Stimulated activated CD4-positive, alpha-beta T cell treated with anti-CD3 and anti-CD28 coated beads, Interleukin-12 subunit alpha, Interleukin-12 subunit beta, amount 100 ng/mL, for 4 hours (primary cell): ENCODE measurements around the gene ALPL.
"Not testable (repeated sequence)": the region's sequence is repeated elsewhere in the genome, so short reads cannot be mapped to it uniquely, and the experiment has no call there.

ENCODE experiments used
- DNase-seq: peaks from one replicate; pipeline ENCODE4 v3.0.0-alpha.2; 2020

ALPL gene

GRCh38 chr1:21563971-21564370 is 54.7 kb downstream of the ALPL start:
- no peak for DNase-seq

DNA sequence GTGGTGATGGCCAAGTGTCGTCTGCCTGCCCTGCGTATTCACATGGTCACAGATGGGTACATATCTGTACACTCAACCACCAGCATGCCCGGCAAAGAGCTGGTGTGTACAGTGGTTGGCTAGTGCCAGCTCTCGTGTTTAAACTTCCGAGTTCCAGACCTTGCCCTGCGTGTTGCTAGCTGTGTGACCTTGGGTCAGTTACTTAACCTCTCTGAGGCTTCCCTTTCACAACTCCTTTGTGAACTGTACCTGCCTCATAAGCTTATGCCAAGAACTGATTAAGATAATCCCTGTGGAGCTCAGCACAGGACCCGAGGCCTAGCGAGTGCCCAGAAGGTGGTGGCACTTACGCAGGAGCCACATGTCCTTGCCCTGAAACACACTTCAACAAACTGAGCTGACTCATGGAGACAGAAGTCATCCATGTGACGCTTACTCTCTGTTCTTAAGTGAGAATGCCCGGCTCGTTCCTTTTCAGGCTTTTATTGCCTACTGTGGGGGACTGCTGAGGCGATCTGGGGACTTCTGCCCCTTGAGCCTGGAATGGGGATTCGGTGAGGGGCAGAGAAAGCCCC is 55.4 kb downstream of the ALPL start:
- DNase-seq, result no peak

- no peak for DNase-seq
Observed at GRCh38 chr1:21565285-21565684, 56.1 kb downstream of the ALPL start.

- DNase-seq, result not testable (repeated sequence)
Observed at GRCh38 chr1:21566361-21566760, 57.1 kb downstream of the ALPL start.

GRCh38 chr1:21567241-21568005 is 58.2 kb downstream of the ALPL start:
- no peak for DNase-seq

DNA sequence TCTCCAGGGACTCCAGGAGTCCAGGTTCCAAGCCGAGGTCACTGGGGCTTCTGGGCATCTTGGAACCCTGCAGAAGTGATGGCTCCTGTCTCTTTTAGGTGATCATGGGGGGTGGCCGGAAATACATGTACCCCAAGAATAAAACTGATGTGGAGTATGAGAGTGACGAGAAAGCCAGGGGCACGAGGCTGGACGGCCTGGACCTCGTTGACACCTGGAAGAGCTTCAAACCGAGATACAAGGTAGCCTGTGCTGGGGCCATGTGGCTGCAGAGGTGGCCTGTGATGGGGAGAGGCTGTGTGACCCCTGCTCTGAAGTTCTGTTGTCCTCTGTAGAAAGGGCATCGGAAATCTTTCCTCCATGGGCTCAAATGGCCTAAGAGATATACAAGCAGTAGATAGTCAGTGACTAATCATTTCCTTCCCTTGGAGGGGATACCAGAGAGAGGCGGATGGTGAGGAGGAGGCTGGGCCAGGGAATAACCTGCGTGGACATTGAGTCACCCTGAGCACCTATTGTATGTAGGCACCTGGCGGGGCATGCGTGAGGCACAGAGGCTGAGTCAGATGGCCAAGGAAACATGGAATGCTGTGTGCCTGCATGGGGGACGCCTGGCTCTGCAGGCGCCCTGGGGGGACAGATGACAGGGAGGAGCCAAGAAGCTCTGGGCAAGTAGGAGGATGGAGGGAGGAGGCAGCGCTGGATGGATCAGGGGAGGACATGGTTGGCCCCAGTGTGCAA is 59.0 kb downstream of the ALPL start:
- DNase-seq, result no peak

DNA sequence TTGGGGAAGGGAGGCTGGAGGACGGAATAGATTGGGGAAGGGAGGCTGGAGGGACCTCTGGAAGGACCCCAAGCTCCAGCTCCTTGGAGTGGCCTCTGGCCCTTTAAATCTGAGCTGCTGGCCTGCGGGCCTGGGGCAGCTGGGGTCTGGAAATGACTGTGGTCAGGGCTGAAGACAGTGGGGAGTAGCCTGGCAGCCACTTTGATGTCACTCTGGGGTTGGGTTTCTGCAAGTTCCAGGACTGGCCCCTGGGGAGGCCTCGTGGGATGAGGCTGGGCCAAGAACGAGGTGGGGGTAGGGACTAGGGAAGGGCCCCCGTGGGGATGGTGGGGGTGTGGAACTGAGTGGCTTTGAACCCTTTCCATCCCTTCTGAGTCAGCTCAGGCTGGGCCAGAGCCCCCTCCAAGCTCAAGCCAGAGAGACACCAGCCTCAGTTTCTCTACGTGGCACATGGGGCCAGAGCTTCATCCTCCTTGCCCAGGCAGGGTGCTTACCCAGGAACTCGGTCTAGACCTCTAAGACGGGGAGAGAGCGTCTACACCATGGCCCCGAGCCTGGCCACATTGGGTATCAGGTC is 59.7 kb downstream of the ALPL start:
- no peak for DNase-seq

DNA sequence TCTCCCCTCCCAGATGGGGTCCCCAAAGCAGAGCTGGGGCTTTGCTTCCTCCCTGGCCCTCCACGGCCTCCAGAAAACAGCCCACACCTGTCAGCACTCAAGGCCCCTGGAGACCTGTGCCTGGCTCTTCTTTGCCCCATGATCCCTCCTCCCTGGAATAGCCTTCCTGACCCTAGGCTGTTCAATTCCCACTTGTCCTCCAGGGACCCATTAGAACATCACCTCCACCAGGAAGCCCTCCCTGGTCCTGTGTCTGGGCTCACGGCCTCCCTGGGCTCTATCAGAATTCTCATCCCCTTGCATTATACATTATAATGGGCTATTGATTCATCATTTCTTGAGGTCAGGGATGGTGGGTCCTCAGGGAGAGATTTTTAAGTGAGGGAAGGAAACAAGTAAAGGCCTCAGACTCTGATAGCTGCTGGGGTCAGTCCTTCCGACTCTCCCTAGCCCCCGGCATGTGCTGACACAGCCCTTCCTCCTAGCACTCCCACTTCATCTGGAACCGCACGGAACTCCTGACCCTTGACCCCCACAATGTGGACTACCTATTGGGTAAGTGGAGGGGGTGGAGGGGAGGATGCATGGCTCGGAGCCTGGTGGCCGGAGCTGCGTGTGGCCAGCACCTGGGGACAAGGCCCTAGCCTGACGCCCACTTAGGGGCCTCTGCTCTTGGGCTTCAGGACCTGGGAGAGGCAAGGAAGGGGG is 60.8 kb downstream of the ALPL start:
- no peak for DNase-seq

DNA sequence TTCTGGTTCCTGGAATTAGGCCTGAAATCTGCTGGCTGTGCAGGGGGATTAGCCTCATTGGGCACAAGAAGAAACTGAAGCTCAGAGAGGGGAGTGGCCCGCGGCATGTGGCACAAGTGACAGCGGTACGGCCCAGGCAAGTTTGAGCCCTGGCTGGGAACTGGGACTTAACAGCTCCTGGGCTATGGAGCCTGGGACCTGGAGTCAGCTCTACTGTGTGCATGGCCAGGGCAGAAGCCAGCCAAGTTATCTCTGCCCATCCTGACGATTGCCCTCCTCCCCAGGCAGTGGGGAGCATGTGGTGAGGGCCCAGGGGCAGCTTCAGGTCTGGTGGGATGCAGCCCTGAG is 61.3 kb downstream of the ALPL start:
- no peak for DNase-seq

DNA sequence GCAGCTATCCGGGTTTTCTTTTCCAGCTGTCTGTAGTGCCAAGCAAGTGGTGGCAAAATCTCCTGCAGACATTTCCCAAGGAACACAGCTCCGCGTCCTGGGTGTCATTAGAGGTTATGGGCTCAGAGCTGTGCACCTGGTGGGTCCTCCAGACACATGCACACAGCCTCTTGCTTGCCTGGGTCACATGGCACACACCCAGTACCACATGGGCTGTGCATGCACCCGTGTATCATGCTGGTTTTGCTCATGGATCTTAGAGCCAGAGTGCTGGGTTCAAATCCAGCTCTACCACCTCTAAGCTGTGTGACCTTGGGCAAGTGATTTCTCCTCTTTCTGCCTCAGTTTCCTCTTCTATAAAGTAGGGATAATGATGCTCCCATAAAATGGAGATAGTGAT is 61.7 kb downstream of the ALPL start:
- no peak for DNase-seq

GRCh38 chr1:21572221-21572620 is 63.0 kb downstream of the ALPL start:
- DNase-seq, result no peak

DNA sequence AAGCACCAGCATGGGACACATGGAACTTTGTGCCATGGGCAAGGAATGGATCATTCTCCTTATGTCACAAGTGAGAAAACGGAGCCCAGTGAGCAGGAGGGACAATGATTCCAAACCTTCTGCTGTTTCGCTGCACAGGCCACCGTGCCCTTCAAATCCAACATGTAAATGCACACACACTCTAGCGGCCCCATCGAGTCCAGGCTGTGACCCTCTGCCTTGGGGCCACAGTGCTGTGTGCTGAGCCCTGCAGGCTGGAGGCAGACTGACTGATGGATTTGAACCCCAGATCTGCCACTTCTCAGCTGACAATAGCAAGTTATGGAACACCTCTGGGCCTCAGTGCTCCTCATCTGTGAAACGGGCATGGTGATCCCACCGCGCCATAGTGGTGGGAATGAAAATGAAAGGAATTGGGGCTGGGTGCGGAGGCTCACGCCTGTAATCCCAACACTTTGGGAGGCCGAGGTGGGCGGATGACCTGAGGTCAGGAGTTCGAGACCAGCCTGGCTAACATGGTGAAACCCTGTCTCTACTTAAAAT is 63.6 kb downstream of the ALPL start:
- DNase-seq, result no peak

DNA sequence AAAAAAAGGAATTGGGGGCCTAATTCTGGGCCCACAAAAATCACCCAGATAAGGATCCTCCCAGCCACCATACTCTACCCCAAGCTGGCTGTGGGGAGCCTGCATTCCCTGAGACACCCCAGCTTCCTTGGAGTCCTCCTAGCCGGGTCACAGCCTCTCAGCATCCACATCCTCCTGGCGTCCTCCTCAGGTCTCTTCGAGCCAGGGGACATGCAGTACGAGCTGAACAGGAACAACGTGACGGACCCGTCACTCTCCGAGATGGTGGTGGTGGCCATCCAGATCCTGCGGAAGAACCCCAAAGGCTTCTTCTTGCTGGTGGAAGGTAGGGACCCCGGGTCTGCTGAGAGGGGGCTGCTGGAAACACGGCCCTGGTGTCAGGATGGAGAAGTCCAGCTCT is 64.3 kb downstream of the ALPL start:
- DNase-seq, result no peak

DNA sequence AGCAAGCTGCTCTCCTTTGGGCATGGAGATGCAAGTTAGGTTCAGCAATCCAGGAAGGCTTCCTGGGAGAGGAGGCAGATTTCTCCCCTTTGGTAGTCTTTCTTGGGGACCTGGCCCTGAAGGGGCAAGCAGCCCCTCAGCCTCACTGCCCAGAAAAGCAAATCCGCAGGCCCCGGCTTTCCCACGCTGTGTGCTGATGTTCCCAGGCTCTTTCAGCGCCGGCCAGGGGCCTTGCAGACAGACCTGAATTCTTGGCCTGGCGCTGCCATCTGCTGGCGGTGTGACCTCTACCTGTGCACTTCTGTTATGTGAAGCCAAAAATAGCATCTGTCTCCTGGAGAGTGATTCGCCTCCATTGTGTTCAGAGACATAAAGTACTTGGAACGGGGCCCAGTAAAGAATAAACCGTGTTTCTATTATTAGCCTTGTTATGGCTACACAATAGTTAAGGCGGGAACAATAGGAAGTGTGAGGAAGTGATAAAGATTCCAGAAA is 64.8 kb downstream of the ALPL start:
- DNase-seq, result no peak

GRCh38 chr1:21574466-21575151 is 65.4 kb downstream of the ALPL start:
- DNase-seq, result no peak

DNA sequence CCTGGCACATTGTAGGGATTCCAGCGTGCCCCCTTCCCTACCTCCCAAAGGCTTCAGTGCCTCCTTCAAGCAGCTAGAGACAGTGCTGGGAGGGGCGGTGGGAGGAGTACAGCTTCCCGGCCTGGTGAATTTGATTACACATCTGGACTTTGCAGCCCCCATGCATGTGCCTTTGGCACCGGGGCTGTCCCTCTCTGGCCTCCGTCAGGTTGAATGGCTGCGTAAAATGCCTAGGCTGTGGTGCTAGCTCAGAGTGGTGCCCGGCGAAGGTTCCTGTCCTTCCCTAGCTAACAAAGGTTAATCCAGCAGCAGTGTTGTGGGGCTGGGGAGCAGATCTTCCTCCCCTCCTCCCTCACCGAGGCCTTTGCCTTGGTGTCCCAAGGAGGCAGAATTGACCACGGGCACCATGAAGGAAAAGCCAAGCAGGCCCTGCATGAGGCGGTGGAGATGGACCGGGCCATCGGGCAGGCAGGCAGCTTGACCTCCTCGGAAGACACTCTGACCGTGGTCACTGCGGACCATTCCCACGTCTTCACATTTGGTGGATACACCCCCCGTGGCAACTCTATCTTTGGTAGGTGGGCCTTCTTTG is 66.2 kb downstream of the ALPL start:
- DNase-seq, result no peak

DNA sequence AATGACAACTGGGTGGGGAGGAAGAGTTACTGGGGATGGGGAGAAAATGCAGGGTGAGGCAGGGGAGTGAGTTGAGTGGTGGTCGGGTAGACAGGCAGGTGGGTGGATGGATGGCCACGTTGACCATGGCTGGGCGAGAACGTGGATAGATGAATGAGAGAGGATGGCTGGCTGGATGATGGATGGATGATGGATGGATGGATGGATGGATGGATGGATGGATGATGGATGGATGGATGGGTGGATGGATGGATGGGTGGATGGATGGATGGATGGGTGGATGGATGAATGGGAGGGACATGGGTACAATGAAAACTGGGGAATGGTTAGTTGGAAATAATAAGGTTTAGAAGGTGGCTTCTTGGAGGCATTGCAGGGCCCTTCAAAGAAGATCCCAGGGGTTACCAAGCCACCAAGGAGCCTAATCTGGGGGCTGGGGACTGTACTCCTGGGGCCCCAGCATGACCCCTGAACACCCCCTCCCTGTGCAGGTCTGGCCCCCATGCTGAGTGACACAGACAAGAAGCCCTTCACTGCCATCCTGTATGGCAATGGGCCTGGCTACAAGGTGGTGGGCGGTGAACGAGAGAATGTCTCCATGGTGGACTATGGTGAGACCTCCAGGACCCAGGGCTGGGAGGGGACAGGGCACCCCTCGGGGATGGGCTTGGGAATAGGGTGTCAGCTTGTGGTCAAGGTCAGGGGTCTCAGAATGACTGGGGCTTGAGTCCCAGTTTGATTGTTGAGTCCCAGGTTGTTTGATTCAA is 67.0 kb downstream of the ALPL start:
- DNase-seq, result no peak

DNA sequence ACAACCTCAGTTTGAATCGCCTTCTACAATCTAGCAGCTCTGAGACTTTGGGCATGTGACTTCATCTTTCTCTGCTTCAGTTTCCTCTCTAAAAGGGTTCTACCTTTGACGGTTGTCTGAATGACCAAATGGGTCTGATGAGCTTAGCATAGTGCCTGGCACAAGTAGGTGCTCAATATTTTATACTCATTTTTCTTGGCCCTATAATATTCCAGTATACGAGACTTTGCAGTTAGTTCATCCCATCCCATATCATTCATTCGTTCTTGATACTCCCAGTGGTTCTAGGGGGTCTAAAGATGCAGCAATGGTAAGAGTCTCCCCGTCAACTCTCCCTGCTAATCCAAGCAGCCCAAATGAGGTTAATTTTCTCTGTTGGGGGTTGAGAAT is 67.6 kb downstream of the ALPL start:
- no peak for DNase-seq

DNA sequence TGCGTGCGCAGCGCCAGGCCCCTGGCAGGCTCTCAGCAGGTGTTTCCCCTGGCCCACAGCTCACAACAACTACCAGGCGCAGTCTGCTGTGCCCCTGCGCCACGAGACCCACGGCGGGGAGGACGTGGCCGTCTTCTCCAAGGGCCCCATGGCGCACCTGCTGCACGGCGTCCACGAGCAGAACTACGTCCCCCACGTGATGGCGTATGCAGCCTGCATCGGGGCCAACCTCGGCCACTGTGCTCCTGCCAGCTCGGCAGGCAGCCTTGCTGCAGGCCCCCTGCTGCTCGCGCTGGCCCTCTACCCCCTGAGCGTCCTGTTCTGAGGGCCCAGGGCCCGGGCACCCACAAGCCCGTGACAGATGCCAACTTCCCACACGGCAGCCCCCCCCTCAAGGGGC is 68.1 kb downstream of the ALPL start:
- DNase-seq, result no peak

DNA sequence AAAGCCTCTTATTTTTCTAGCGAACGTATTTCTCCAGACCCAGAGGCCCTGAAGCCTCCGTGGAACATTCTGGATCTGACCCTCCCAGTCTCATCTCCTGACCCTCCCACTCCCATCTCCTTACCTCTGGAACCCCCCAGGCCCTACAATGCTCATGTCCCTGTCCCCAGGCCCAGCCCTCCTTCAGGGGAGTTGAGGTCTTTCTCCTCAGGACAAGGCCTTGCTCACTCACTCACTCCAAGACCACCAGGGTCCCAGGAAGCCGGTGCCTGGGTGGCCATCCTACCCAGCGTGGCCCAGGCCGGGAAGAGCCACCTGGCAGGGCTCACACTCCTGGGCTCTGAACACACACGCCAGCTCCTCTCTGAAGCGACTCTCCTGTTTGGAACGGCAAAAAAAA is 68.7 kb downstream of the ALPL start:
- no peak for DNase-seq

GRCh38 chr1:21579791-21580190 is 70.6 kb downstream of the ALPL start:
- no peak for DNase-seq
